Smooth muscle cell (in vitro differentiated cells): ENCODE results near the gene ZNF609. TPM values are rescaled to one million over a fixed set of nuclear protein-coding genes. Genes with fewer than 3 reads are reported as not detected.

ENCODE experiments used
- DNase-seq: peaks from one replicate; lab custom pipeline; 2025; ENCODE audit not compliant: unreplicated experiment; lab: John Stamatoyannopoulos, UW
- H2AFZ ChIP-seq: fragments of 200-600 bp; sonication (generic); 2 replicates; pipeline ENCODE4 v1.6.0; 2016; ENCODE audit warnings: antibody characterized with exemption, low read depth, mild to moderate bottlenecking
- H3F3A ChIP-seq: fragments of 200-600 bp; sonication (generic); 2 replicates; pipeline ENCODE4 v1.6.0; 2017; ENCODE audit warnings: antibody characterized with exemption, low read depth
- H3K27ac ChIP-seq: fragments of 200-600 bp; sonication (generic); 2 replicates; pipeline ENCODE4 v1.5.1; 2016; ENCODE audit warnings: low read depth, mild to moderate bottlenecking
- H3K27me3 ChIP-seq: fragments of 200-600 bp; sonication (generic); 2 replicates; pipeline ENCODE4 v1.6.1; 2016; ENCODE audit warnings: low read depth, mild to moderate bottlenecking
- H3K36me3 ChIP-seq: fragments of 200-600 bp; sonication (generic); 2 replicates; pipeline ENCODE4 v1.5.1; 2016; ENCODE audit warnings: low read depth
- H3K4me1 ChIP-seq: fragments of 200-600 bp; sonication (generic); 2 replicates; pipeline ENCODE4 v1.5.1; 2016; ENCODE audit warnings: low read depth
- H3K4me2 ChIP-seq: fragments of 200-600 bp; sonication (generic); 2 replicates; pipeline ENCODE4 v1.6.0; 2016; ENCODE audit warnings: mild to moderate bottlenecking
- H3K4me3 ChIP-seq: fragments of 200-600 bp; sonication (generic); 2 replicates; pipeline ENCODE4 v1.5.1; 2016; ENCODE audit warnings: mild to moderate bottlenecking
- H3K79me2 ChIP-seq: fragments of 200-600 bp; sonication (generic); 2 replicates; pipeline ENCODE4 v1.6.0; 2016; ENCODE audit warnings: low read depth, mild to moderate bottlenecking
- H3K9ac ChIP-seq: fragments of 200-600 bp; sonication (generic); 2 replicates; pipeline ENCODE4 v1.6.0; 2016; ENCODE audit warnings: low read depth
- H3K9me3 ChIP-seq: fragments of 200-600 bp; sonication (generic); replicated peaks from 2 replicates; pipeline ENCODE4 v1.5.1; 2016; ENCODE audit warnings: low read depth
- H4K20me1 ChIP-seq: fragments of 200-600 bp; sonication (generic); 2 replicates; pipeline ENCODE4 v1.6.0; 2016; ENCODE audit warnings: low read depth
- WGBS: methylation state at CpG from one replicate; pipeline ENCODE4 v1.1.7; 2016; ENCODE audit warnings: low lambda C conversion rate; 5-methylcytosine and 5-hydroxymethylcytosine counted together
- polyA plus RNA-seq: library from polyadenylated mRNA; unstranded; fragments of >200 nt; fragmentation: Nextera tagmentation; extraction: Ambion mirVana; gene quantifications from 2 replicates; pipeline ENCODE4 v1.2.1, GENCODE V29; 2016
- total RNA-seq: library from RNA; depleted of rRNA; stranded (reverse); fragments of >200 nt; gene quantifications from 2 replicates; pipeline ENCODE4 v1.2.3, GENCODE V29; 2014
- TF ChIP-seq, protein P1 (sequence below): fragments of 200-600 bp; sonication (generic); IDR thresholded peaks from 2 replicates; pipeline ENCODE4 v1.5.1; 2017; ENCODE audit warnings: borderline replicate concordance, mild to moderate bottlenecking, antibody characterized with exemption; ENCODE audit not compliant: insufficient read depth, poor library complexity, severe bottlenecking

Gene ZNF609
- total and polyA plus RNA-seq, 2 experiments from 2014 or later: 9.9 to 15.6 TPM

DNA sequence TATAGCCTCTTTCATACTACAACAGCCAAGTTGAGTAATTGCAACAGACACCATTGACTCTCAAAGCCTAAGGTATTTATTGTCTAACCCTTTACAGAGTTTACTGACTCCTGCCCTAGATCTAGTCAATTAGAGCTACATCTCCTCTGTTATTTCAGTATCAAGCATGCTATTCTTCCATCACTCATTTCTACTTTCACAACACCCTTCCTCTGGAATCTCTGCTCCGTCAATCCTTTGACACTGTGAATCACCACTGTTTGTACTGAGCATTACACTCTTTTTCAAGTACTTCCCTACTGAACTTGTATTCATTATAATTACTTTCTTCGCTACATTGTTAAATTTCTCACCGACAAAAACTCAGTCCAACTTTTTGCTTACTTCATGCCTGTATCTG is 121.8 kb downstream of the ZNF609 start:
- H3K79me2 ChIP-seq: peaks cover 79% of the 10 kb centered on the region
- 86% methylated on average over 3 of the region's 3 CpGs for WGBS
- no peak for DNase-seq

GRCh38 chr15:64583519-64583918 is 123.1 kb downstream of the ZNF609 start:
- Histone ChIP-seq H3K79me2 (peaks cover 79% of the 10 kb centered on the region), H4K20me1 (peaks cover 58% of the 10 kb centered on the region), H3K4me3 (no peak overlapping the region), H3K4me1 (no peaks in the 10 kb centered on the region), H3K9me3 (no peaks in the 10 kb centered on the region), H2AFZ (no peak overlapping the region), H3K27ac (no peak overlapping the region), H3K27me3 (no peaks in the 10 kb centered on the region), H3K4me2 (no peak overlapping the region), H3K36me3 (no peaks in the 10 kb centered on the region), H3F3A (no peaks in the 10 kb centered on the region), H3K9ac (no peak overlapping the region)
- no peak for DNase-seq
- WGBS: 94% methylated on average over 4 of the region's 4 CpGs
- TF ChIP-seq, protein P1, sequence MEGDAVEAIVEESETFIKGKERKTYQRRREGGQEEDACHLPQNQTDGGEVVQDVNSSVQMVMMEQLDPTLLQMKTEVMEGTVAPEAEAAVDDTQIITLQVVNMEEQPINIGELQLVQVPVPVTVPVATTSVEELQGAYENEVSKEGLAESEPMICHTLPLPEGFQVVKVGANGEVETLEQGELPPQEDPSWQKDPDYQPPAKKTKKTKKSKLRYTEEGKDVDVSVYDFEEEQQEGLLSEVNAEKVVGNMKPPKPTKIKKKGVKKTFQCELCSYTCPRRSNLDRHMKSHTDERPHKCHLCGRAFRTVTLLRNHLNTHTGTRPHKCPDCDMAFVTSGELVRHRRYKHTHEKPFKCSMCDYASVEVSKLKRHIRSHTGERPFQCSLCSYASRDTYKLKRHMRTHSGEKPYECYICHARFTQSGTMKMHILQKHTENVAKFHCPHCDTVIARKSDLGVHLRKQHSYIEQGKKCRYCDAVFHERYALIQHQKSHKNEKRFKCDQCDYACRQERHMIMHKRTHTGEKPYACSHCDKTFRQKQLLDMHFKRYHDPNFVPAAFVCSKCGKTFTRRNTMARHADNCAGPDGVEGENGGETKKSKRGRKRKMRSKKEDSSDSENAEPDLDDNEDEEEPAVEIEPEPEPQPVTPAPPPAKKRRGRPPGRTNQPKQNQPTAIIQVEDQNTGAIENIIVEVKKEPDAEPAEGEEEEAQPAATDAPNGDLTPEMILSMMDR: no peak

More for the DNA sequence above, 121.8 kb downstream of the ZNF609 start:
- Histone ChIP-seq H3K4me1 (no peaks in the 10 kb centered on the region), H3K27me3 (no peaks in the 10 kb centered on the region), H3F3A (no peaks in the 10 kb centered on the region), H4K20me1 (peaks cover 51% of the 10 kb centered on the region), H3K4me3 (no peak overlapping the region), H2AFZ (no peak overlapping the region), H3K36me3 (no peaks in the 10 kb centered on the region), H3K4me2 (no peak overlapping the region), H3K27ac (no peak overlapping the region), H3K9ac (no peak overlapping the region), H3K9me3 (no peaks in the 10 kb centered on the region)
- TF ChIP-seq, protein P1: no peak

DNA sequence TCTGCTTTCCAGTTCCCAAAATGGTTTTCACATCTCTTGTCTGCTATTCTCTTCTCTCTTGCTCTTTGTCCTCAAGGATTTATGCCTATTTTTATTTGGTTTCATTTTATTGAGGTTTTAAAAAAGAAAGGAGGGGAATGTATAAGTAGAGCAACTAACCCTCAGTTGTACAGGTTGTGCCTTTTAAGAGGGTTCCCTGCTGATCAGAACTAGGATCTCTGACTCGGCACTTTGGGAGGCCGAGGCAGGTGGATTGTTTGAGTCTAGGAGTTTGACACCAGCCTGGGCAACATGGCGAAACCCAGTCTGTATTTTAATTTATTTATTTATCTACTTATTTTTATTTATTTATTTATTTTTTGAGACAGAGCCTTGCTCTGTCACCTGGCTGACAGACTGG is 123.6 kb downstream of the ZNF609 start:
- Histone ChIP-seq H3F3A (no peaks in the 10 kb centered on the region), H2AFZ (no peak overlapping the region), H3K36me3 (no peaks in the 10 kb centered on the region), H3K4me1 (no peaks in the 10 kb centered on the region), H3K9me3 (no peaks in the 10 kb centered on the region), H4K20me1 (peaks cover 61% of the 10 kb centered on the region), H3K79me2 (peaks cover 79% of the 10 kb centered on the region), H3K9ac (no peak overlapping the region), H3K27me3 (no peaks in the 10 kb centered on the region), H3K4me3 (no peak overlapping the region), H3K4me2 (no peak overlapping the region), H3K27ac (no peak overlapping the region)
- 96% methylated on average over 3 of the region's 3 CpGs for WGBS
- TF ChIP-seq, protein P1: no peak
- DNase-seq: no peak

GRCh38 chr15:64586259-64586870 is 126.0 kb downstream of the ZNF609 start:
- Histone ChIP-seq H2AFZ (no peak overlapping the region), H3K27me3 (no peaks in the 10 kb centered on the region), H3K9ac (no peak overlapping the region), H3K4me1 (no peaks in the 10 kb centered on the region), H4K20me1 (peaks cover 83% of the 10 kb centered on the region), H3K79me2 (peaks cover 83% of the 10 kb centered on the region), H3F3A (no peaks in the 10 kb centered on the region), H3K4me2 (no peak overlapping the region), H3K36me3 (no peaks in the 10 kb centered on the region), H3K4me3 (no peak overlapping the region), H3K27ac (no peak overlapping the region), H3K9me3 (no peaks in the 10 kb centered on the region)
- DNase-seq: no peak
- TF ChIP-seq, protein P1: no peak
- WGBS: 97% methylated on average over 12 of the region's 12 CpGs
